H1 (cell line): Measurements from ENCODE around the gene POTEE. TPM values are rescaled to one million over a fixed set of nuclear protein-coding genes. Genes with fewer than 3 reads are reported as not detected.

Source experiments
- CTCF ChIA-PET: fragments of 300-600 bp; sonication (Branson Sonifier 250); formaldehyde crosslinking; loops from one replicate; lab custom pipeline; 2021; ENCODE audit not compliant: partially characterized antibody; lab: Charles Lee
- POLR2A ChIA-PET: fragments of 300-600 bp; sonication (Branson Sonifier 250); formaldehyde crosslinking; loops from one replicate; lab custom pipeline; 2021; ENCODE audit warnings: inconsistent platforms; ENCODE audit not compliant: partially characterized antibody; lab: Charles Lee
- DNase-seq, 2 experiments: peaks; one replicate each; pipeline versions ENCODE4 v3.0.0 to v3.0.0-alpha.2; 2010 to 2022; ENCODE audit warnings: low spot score in 2 of 2, low read depth in 1 of 2, mixed read lengths in 1 of 2
- FAIRE-seq: peaks from 2 replicates; lab custom pipeline; 2011; peaks lifted over from hg19 to GRCh38; lab: Jason Lieb, UNC
- H2AFZ ChIP-seq: 2 replicates; pipeline ENCODE4 v1.8.1; 2012; ENCODE audit warnings: low read length, inconsistent platforms
- H2AK5ac ChIP-seq: 2 replicates; pipeline ENCODE4 v1.6.1; 2013; ENCODE audit warnings: low read depth, low read length
- H2BK120ac ChIP-seq: replicated peaks from 2 replicates; pipeline ENCODE3; 2013; ENCODE audit warnings: low read depth, low read length, inconsistent platforms
- H2BK12ac ChIP-seq: 2 replicates; pipeline ENCODE4 v1.6.1; 2013; ENCODE audit warnings: low read depth, low read length
- H2BK15ac ChIP-seq: 2 replicates; pipeline ENCODE4 v1.6.1; 2013; ENCODE audit warnings: low read length
- H2BK20ac ChIP-seq: 2 replicates; pipeline ENCODE4 v1.6.1; 2013; ENCODE audit warnings: low read length
- H2BK5ac ChIP-seq: 2 replicates; pipeline ENCODE4 v1.6.1; 2013; ENCODE audit warnings: low read depth, low read length
- H3K14ac ChIP-seq: 2 replicates; pipeline ENCODE4 v1.6.1; 2013; ENCODE audit warnings: inconsistent platforms; ENCODE audit not compliant: insufficient read length
- H3K18ac ChIP-seq: 2 replicates; pipeline ENCODE4 v1.6.1; 2013; ENCODE audit warnings: low read length; ENCODE audit errors: extremely low read depth
- H3K23ac ChIP-seq: 2 replicates; pipeline ENCODE4 v1.6.1; 2013; ENCODE audit warnings: inconsistent platforms; ENCODE audit not compliant: insufficient read length
- H3K23me2 ChIP-seq: 2 replicates; pipeline ENCODE4 v1.6.1; 2013; ENCODE audit warnings: low read depth, low read length
- H3K27ac ChIP-seq: 2 replicates; pipeline ENCODE4 v1.6.1; 2011; ENCODE audit warnings: low read depth, low read length, inconsistent platforms
- H3K27me3 ChIP-seq, 4 experiments: replicated peaks in 1 of 4; 1 replicate in 1 of 4; 2 replicates in 3 of 4; pipeline versions ENCODE4 v1.6.1 to v1.8.1; 2011 to 2013; ENCODE audit warnings: low read length in 3 of 4, mild to moderate bottlenecking in 3 of 4, inconsistent platforms in 2 of 4, mixed read lengths in 2 of 4, moderate library complexity in 1 of 4; ENCODE audit not compliant: control insufficient read depth in 3 of 4, insufficient read depth in 3 of 4; ENCODE audit errors: extremely low read depth in 1 of 4
- H3K36me3 ChIP-seq, 4 experiments: 2 replicates each; pipeline versions ENCODE4 v1.6.1 to v1.8.1; 2011 to 2013; ENCODE audit warnings: mild to moderate bottlenecking in 4 of 4, low read length in 3 of 4, moderate library complexity in 2 of 4, control low read depth in 1 of 4, inconsistent platforms in 1 of 4; ENCODE audit not compliant: insufficient read depth in 4 of 4, control insufficient read depth in 2 of 4
- H3K4ac ChIP-seq: replicated peaks from 2 replicates; pipeline ENCODE3; 2013; ENCODE audit warnings: low read length, low read depth, mixed read lengths, inconsistent platforms; ENCODE audit not compliant: insufficient read length
- H3K4me1 ChIP-seq, 4 experiments: replicated peaks in 1 of 4; 1 replicate in 1 of 4; 2 replicates in 3 of 4; pipeline versions ENCODE4 v1.6.1 to v1.8.1; 2011 to 2013; ENCODE audit warnings: low read length in 3 of 4, inconsistent platforms in 2 of 4, mixed read lengths in 1 of 4; ENCODE audit not compliant: insufficient read depth in 4 of 4, control insufficient read depth in 3 of 4
- H3K4me2 ChIP-seq, 2 experiments: 2 replicates each; pipeline versions ENCODE4 v1.6.1 to v1.8.1; 2011 to 2013; ENCODE audit warnings: low read depth in 2 of 2, low read length in 2 of 2, control low read depth in 1 of 2, inconsistent platforms in 1 of 2, mild to moderate bottlenecking in 1 of 2; ENCODE audit not compliant: insufficient read depth in 1 of 2
- H3K4me3 ChIP-seq, 4 experiments: fragments of 200-600, 300-600 bp in 1 of 4; sonication (generic), shearing (Covaris generic), sonication (Bioruptor Twin) in 1 of 4; 2 replicates each; pipeline versions ENCODE4 v1.5.1 to v1.8.1; 2011 to 2016; ENCODE audit warnings: low read length in 4 of 4, low read depth in 3 of 4, control low read depth in 2 of 4, inconsistent platforms in 2 of 4, mild to moderate bottlenecking in 2 of 4, mixed read lengths in 1 of 4, moderate library complexity in 1 of 4; ENCODE audit not compliant: insufficient read depth in 2 of 4; ENCODE audit errors: extremely low read depth in 1 of 4
- H3K56ac ChIP-seq: replicated peaks from 2 replicates; pipeline ENCODE3; 2013; ENCODE audit warnings: low read depth, mild to moderate bottlenecking, mixed read lengths, low read length, inconsistent platforms; ENCODE audit not compliant: insufficient read length
- H3K79me1 ChIP-seq: 2 replicates; pipeline ENCODE4 v1.6.1; 2013; ENCODE audit warnings: low read depth, low read length, control low read depth
- H3K79me2 ChIP-seq, 2 experiments: 2 replicates each; pipeline versions ENCODE4 v1.6.1 to v1.8.1; 2012 to 2013; ENCODE audit warnings: low read length in 2 of 2, mild to moderate bottlenecking in 2 of 2, inconsistent platforms in 1 of 2; ENCODE audit not compliant: insufficient read depth in 2 of 2, control insufficient read depth in 1 of 2
- H3K9ac ChIP-seq, 4 experiments: replicated peaks in 1 of 4; 1 replicate in 1 of 4; 2 replicates in 3 of 4; pipeline versions ENCODE4 v1.6.1 to v1.8.1; 2011 to 2013; ENCODE audit warnings: low read depth in 3 of 4, low read length in 3 of 4, control low read depth in 2 of 4, mild to moderate bottlenecking in 2 of 4, moderate library complexity in 2 of 4, inconsistent platforms in 1 of 4; ENCODE audit errors: extremely low read depth in 1 of 4
- H3K9me3 ChIP-seq, 2 experiments: 2 replicates each; pipeline versions ENCODE4 v1.6.1 to v1.8.1; 2012 to 2013; ENCODE audit warnings: mild to moderate bottlenecking in 2 of 2, moderate library complexity in 2 of 2, control low read depth in 1 of 2, inconsistent platforms in 1 of 2, low read depth in 1 of 2, low read length in 1 of 2, mixed read lengths in 1 of 2; ENCODE audit not compliant: insufficient read depth in 2 of 2
- H4K20me1 ChIP-seq, 2 experiments: replicated peaks in 1 of 2; 2 replicates each; pipeline versions ENCODE3 to v1.8.1; 2011 to 2013; ENCODE audit warnings: inconsistent platforms in 2 of 2, low read length in 2 of 2, mild to moderate bottlenecking in 1 of 2; ENCODE audit not compliant: insufficient read depth in 2 of 2, control insufficient read depth in 1 of 2
- H4K5ac ChIP-seq: 2 replicates; pipeline ENCODE4 v1.6.1; 2013; ENCODE audit warnings: low read length, low read depth, mixed read lengths, inconsistent platforms; ENCODE audit not compliant: insufficient read length
- H4K8ac ChIP-seq: 2 replicates; pipeline ENCODE4 v1.8.0; 2013; ENCODE audit warnings: mild to moderate bottlenecking, moderate library complexity, low read length, inconsistent platforms; ENCODE audit not compliant: insufficient read depth; ENCODE audit errors: extremely low read depth
- H4K91ac ChIP-seq: replicated peaks from 2 replicates; pipeline ENCODE3; 2013; ENCODE audit warnings: low read length, mixed read lengths, inconsistent platforms; ENCODE audit not compliant: insufficient read length
- ATF3 ChIP-seq: IDR thresholded peaks from 2 replicates; pipeline ENCODE4 v1.6.1; 2011; ENCODE audit warnings: low read depth, mild to moderate bottlenecking, low read length; ENCODE audit not compliant: insufficient read depth
- RFX5 ChIP-seq: IDR thresholded peaks from 2 replicates; pipeline ENCODE4 v1.6.1; 2011; ENCODE audit warnings: low read depth, low read length, improper control_type of control experiment, borderline replicate concordance
- SUZ12 ChIP-seq: fragments of 200-600 bp; sonication (generic); IDR thresholded peaks from 2 replicates; pipeline ENCODE4 v1.6.1; 2012; ENCODE audit warnings: mild to moderate bottlenecking, inconsistent platforms, low read length, moderate library complexity, mixed read lengths
- USF2 ChIP-seq: IDR thresholded peaks from 2 replicates; pipeline ENCODE4 v1.6.1; 2011; ENCODE audit warnings: low read length, improper control_type of control experiment
- WGBS, 2 experiments: shearing (Covaris generic) in 1 of 2; methylation state at CpG; one replicate each; pipeline versions ENCODE4 v1.1.6 to v1.1.7; 2013 to 2015; ENCODE audit warnings: low lambda C conversion rate in 2 of 2, mixed read lengths in 2 of 2, inconsistent platforms in 1 of 2, low coverage in 1 of 2, missing lambda C conversion rate in 1 of 2; ENCODE audit not compliant: insufficient replicate concordance in 2 of 2, insufficient coverage in 1 of 2, insufficient read length in 1 of 2; ENCODE audit errors: extremely low coverage in 1 of 2, missing lambda C conversion rate in 1 of 2; 5-methylcytosine and 5-hydroxymethylcytosine counted together
- polyA plus RNA-seq, 7 experiments: library from polyadenylated mRNA; depleted of rRNA in 3 of 7; stranded (reverse) in 5 of 7; unstranded in 2 of 7; fragments of >200 nt in 5 of 7; fragments of 200-250 nt in 2 of 7; gene quantifications; 1 replicate in 5 of 7; 2 replicates in 1 of 7; 4 replicates in 1 of 7; pipeline versions ENCODE4 v1.2.1 to v1.2.3, GENCODE V29; 2011 to 2013; ENCODE audit warnings: missing spikeins in 2 of 7, mixed read lengths in 2 of 7
- total RNA-seq: library from RNA; stranded (reverse); fragmentation: NEBNext Ultra II Directional; extraction: Animal tissue kit (Norgen Biotek cat#: 25700); gene quantifications from 2 replicates; pipeline ENCODE4 v1.2.1, GENCODE V29; 2021

Gene POTEE
- total and polyA plus RNA-seq, 2 of the 8 experiments (the other 6 are each of a cell fraction or from before 2014, with no cell fraction given) = 0.30 to 0.41 TPM

- H3K4me2 ChIP-seq = no peak overlapping the region
- H3K23ac ChIP-seq = no peak overlapping the region
- no peaks in the 10 kb centered on the region for H3K36me3 ChIP-seq
- 90% methylated on average over 14 of the region's 14 CpGs; no CpG with 5 or more reads in 1 of the 2 experiments for WGBS, 2 experiments
- no peak overlapping the region for H2AK5ac ChIP-seq
- H4K20me1 ChIP-seq = no peaks in the 10 kb centered on the region
- FAIRE-seq = no peak
- H3K56ac ChIP-seq = no peak overlapping the region
- no peak overlapping the region for H2BK120ac ChIP-seq
- ChIA-PET POLR2A (no interaction called here), CTCF (no interaction called here)
- H2BK15ac ChIP-seq = no peak overlapping the region
- H3K27ac ChIP-seq = no peak overlapping the region
- H3K18ac ChIP-seq = no peak overlapping the region
- no peak overlapping the region for H3K4me3 ChIP-seq
- H3K4me1 ChIP-seq = no peaks in the 10 kb centered on the region
- no peaks in the 10 kb centered on the region for H3K9me3 ChIP-seq
- no peak for TF ChIP-seq ATF3
- TF ChIP-seq RFX5 = no peak
- no peak for TF ChIP-seq SUZ12
- no peak for TF ChIP-seq USF2
- H4K91ac ChIP-seq = no peak overlapping the region
- no peak overlapping the region for H4K5ac ChIP-seq
- H3K79me1 ChIP-seq = no peaks in the 10 kb centered on the region
- no peaks in the 10 kb centered on the region for H3K27me3 ChIP-seq
- no peaks in the 10 kb centered on the region for H3K23me2 ChIP-seq
- H3K4ac ChIP-seq = no peak overlapping the region
- H2AFZ ChIP-seq = no peak overlapping the region
- H2BK12ac ChIP-seq = peak overlapping the region; percentile 50; the same call in 1 of the 2 replicates
- no peak overlapping the region for H3K14ac ChIP-seq
- H2BK20ac ChIP-seq = no peak overlapping the region
- H2BK5ac ChIP-seq = no peak overlapping the region
- no peaks in the 10 kb centered on the region for H3K79me2 ChIP-seq
- H3K9ac ChIP-seq = no peak overlapping the region
- no peak for DNase-seq
- H4K8ac ChIP-seq = no peak overlapping the region
Observed at GRCh38 chr2:131201098-131201497, 8.2 kb upstream of the POTEE start.
